Stimulated activated CD4-positive, alpha-beta T cell treated with anti-CD3 and anti-CD28 coated beads, Interleukin-1b, Interleukin-23, amount 100 ng/mL, for 24 hours (primary cell): ENCODE results near the gene BHLHE41.

Experiments used
- DNase-seq, 4 experiments: peaks; one replicate each; pipeline ENCODE4 v3.0.0-alpha.2; 2020; ENCODE audit warnings: low read depth in 4 of 4, low spot score in 1 of 4

The BHLHE41 gene

GRCh38 chr12:26090836-26091510 is 33.9 kb downstream of the BHLHE41 start:
- no peak for DNase-seq

- no peak for DNase-seq
Measured at GRCh38 chr12:26088998-26089397, 35.8 kb downstream of the BHLHE41 start.

- DNase-seq, result no peak
Measured at GRCh38 chr12:26086936-26087335, 37.9 kb downstream of the BHLHE41 start.

- DNase-seq, result no peak
Measured at GRCh38 chr12:26080911-26081310, 43.9 kb downstream of the BHLHE41 start.

- DNase-seq, result no peak
Measured at GRCh38 chr12:26077915-26078702, 46.7 kb downstream of the BHLHE41 start.
